Activated naive CD4-positive, alpha-beta T cell treated with anti-CD3 and anti-CD28 coated beads for 36 hours (primary cell): ENCODE measurements around the gene ISG20L2. TPM values are rescaled to one million over a fixed set of nuclear protein-coding genes. Genes with fewer than 3 reads are reported as not detected.
A peak's percentile ranks its signal among the peaks of the same experiment; 100 is the strongest.

Experiments
- CTCF ChIA-PET: fragments of 350-600 bp; sonication (Branson Sonifier 250); formaldehyde crosslinking; loops from one replicate; lab custom pipeline; 2021; ENCODE audit warnings: antibody characterized with exemption; lab: Charles Lee
- DNase-seq: peaks from one replicate; pipeline ENCODE4 v3.0.0-alpha.2; 2020
- H3K27ac Mint-ChIP-seq: one replicate; pipeline ENCODE4 v1.8.0; 2021; ENCODE audit warnings: mild to moderate bottlenecking, mixed read lengths
- H3K27me3 Mint-ChIP-seq: one replicate; pipeline ENCODE4 v1.8.0; 2021; ENCODE audit warnings: low read depth, mixed read lengths
- H3K36me3 Mint-ChIP-seq: one replicate; pipeline ENCODE4 v1.8.0; 2021; ENCODE audit warnings: low read depth, mixed read lengths
- H3K4me1 Mint-ChIP-seq: one replicate; pipeline ENCODE4 v1.8.0; 2021; ENCODE audit warnings: low read depth, mixed read lengths
- H3K4me3 Mint-ChIP-seq: one replicate; pipeline ENCODE4 v1.8.0; 2021; ENCODE audit warnings: mild to moderate bottlenecking, moderate library complexity, mixed read lengths
- H3K9me3 Mint-ChIP-seq: one replicate; pipeline ENCODE4 v1.8.0; 2021; ENCODE audit warnings: mixed read lengths
- intact Hi-C: fragments of 100-400 bp; cut with micrococcal nuclease; formaldehyde crosslinking; loops from one replicate; pipeline ENCODE4 v1.15.1; 2023
- total RNA-seq, 2 experiments: library from RNA; stranded (reverse); gene quantifications; one replicate each; pipeline ENCODE4 v1.2.3, GENCODE V29; 2021

ISG20L2 gene, protein sequence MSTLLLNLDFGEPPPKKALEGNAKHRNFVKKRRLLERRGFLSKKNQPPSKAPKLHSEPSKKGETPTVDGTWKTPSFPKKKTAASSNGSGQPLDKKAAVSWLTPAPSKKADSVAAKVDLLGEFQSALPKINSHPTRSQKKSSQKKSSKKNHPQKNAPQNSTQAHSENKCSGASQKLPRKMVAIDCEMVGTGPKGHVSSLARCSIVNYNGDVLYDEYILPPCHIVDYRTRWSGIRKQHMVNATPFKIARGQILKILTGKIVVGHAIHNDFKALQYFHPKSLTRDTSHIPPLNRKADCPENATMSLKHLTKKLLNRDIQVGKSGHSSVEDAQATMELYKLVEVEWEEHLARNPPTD
- 10 to 100 TPM; 24.8 to 28.7 TPM for total RNA-seq

DNA sequence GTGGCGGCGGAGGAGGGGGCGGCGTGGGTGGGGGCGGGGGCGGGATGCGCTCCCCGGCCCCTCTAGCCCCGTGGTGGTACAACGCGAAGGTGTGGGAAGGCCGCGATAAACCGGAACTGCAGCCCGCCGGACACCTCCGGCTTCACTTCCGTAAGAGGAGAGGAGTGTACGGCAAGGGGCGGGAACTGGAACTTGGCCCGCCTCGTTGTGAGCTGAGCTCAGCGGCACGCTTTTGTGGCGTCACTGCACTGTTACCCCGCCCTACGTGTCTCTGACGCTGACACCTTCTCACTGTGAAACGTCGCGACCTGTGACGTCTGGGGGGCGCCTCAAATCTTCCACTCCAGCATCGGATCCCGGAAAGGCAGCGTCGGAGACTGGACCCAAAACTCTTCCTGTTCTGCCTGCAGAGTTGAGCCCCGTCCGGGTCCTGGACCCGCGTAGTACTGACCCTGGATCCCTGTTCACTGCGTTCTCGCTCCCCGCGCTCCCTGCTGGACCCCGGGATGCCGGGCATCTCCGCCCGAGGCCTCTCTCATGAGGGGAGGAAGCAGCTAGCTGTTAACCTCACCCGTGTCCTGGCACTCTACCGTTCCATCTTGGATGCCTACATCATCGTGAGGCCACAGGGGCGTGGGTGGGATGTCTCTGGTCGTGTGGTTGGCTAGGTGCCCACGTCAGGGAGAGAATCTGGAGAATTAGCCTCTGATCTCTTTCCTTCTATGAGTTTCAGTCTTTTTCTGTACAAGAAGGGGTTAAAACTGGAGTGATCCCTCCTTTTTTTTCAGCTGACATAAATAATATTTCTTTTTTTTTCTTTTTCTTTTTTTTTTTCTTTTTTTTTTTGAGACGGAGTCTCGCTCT is at the start of gene ISG20L2:
Gene ISG20L2, minus strand, starts transcription at position 168 of the 864 bp plus-strand sequence. CDS start 1,114 bp downstream, outside the sequence.
- CTCF ChIA-PET = interaction anchor here (0.7 to 5.8 kb wide), 11 partner anchors 10 to 133 kb away, joined by 3 to 166 read pairs (median 7); partner anchors contain the start of genes CRABP2, HDGF, MRPL24 and NTRK1
- Mint-ChIP-seq H3K27ac (peak within 1 kb of the TSS; percentile 98), H3K4me1 (peaks cover 27% of the 10 kb centered on the region), H3K27me3 (no peaks in the 10 kb centered on the region), H3K4me3 (no peak within 1 kb of the TSS), H3K9me3 (no peaks in the 10 kb centered on the region), H3K36me3 (peaks cover 22% of the 10 kb centered on the region)
- peak; percentile 99 for DNase-seq
- intact Hi-C loops = loop anchor here (1.0 to 5.0 kb wide), 6 partner anchors 12 to 392 kb away; partner anchors contain the start of genes CCT3, HDGF, MRPL24 and PRCC

DNA sequence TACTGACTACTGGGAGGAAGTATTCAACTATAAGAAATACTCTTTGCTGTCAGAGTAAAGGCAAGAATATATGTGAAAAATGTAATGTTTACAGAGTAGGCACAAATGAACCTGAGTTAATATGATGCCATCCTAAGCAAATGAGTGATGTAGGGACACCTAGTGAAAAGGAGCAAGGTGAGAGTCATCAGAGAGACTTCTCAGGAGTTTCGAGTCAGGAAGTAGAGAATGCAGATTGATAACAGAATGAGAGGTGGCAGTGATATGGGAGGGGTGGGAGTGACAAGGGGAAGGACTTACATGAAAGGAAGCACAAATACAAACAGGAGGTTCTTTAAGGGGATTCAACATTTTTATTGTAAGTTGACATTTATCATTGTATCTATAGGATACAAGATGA is 49.0 kb upstream of the ISG20L2 start:
- no peak for DNase-seq
- no peak overlapping the region for H3K27ac Mint-ChIP-seq
- no peak overlapping the region for H3K4me3 Mint-ChIP-seq
- CTCF ChIA-PET = interaction anchor here (2.6 kb wide), 1 partner anchor 51 kb away, joined by 16 read pairs; no protein-coding TSS in a partner anchor
- H3K4me1 Mint-ChIP-seq = peaks cover 51% of the 10 kb centered on the region
- H3K36me3 Mint-ChIP-seq = peaks cover 19% of the 10 kb centered on the region
- intact Hi-C loops = no loop called here
- H3K9me3 Mint-ChIP-seq = no peaks in the 10 kb centered on the region
- no peaks in the 10 kb centered on the region for H3K27me3 Mint-ChIP-seq

DNA sequence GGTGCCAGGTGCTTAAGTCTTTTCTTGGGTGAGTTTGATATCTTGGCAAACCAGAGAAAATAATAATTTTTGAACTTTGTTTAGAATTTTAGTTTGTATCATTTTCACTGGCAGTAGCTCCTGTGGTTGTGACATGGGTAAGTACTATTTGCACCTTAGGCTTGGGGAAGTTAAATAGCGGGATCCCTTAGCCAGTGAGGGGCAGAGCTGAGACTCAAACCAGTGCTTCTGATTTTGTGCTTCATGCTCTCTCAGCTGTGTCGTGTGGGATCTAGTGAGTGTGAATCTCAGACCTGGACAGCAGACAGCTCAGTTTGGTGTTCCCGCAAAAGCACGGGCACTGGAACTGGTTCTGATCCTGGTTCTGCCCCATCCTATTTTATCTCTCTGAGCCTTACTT is 48.4 kb upstream of the ISG20L2 start:
- CTCF ChIA-PET = interaction anchor here (2.6 kb wide), 1 partner anchor 51 kb away, joined by 16 read pairs; no protein-coding TSS in a partner anchor
- DNase-seq = no peak
- Mint-ChIP-seq H3K27me3 (no peaks in the 10 kb centered on the region), H3K36me3 (peaks cover 13% of the 10 kb centered on the region), H3K27ac (no peak overlapping the region), H3K9me3 (no peaks in the 10 kb centered on the region), H3K4me1 (peaks cover 58% of the 10 kb centered on the region), H3K4me3 (no peak overlapping the region)
- intact Hi-C loops = no loop called here

DNA sequence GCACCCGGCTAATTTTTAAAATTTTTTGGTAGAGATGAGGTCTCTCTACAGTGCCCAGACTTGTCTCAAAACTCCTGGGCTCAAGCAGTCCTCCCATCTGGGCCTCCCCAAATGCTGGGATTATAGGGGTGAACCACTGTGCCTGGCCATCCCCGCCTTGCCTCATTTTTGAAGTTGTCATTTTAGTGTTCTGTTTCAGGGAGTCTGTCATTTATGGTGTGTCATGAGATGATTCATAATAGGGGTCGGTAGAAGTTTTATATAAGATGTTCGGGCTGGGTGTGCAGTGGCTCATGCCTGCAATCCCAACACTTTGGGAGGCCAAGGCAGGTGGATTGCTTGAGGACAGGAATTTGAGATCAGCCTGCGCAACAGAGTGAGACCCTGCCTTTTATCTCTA is 47.2 kb upstream of the ISG20L2 start:
- DNase-seq = peak; percentile 21
- peaks cover 13% of the 10 kb centered on the region for H3K36me3 Mint-ChIP-seq
- H3K27me3 Mint-ChIP-seq = no peaks in the 10 kb centered on the region
- peaks cover 55% of the 10 kb centered on the region for H3K4me1 Mint-ChIP-seq
- no peak overlapping the region for H3K4me3 Mint-ChIP-seq
- intact Hi-C loops = no loop called here
- H3K27ac Mint-ChIP-seq = no peak overlapping the region
- no peaks in the 10 kb centered on the region for H3K9me3 Mint-ChIP-seq
- CTCF ChIA-PET = interaction anchor here (0.9 to 2.6 kb wide), 3 partner anchors 19 to 86 kb away, joined by 4 to 16 read pairs (median 5); no protein-coding TSS in a partner anchor

DNA sequence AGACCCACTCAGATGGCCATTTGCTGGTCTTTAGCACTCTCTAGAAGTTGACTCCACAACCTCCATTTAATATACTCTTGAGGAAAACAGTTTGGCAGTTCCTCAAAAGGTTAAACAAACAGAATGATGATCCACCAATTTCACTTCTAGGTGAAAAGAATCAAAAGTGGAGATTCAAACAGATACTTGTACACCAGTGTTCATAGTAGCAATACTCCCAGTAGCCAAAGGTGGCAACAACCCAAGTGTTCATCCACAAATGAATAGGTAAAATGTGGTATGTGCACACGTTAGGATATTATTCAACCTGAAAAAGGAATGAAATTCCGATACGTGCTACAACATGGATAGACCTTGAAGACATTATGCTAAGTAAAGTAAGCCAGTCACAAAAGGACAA is 45.0 kb upstream of the ISG20L2 start:
- H3K36me3 Mint-ChIP-seq = peaks cover 26% of the 10 kb centered on the region
- CTCF ChIA-PET = interaction anchor here (8.7 kb wide), 1 partner anchor 47 kb away, joined by 124 read pairs; the partner anchor contains the start of genes ISG20L2 and METTL25B
- H3K27me3 Mint-ChIP-seq = no peaks in the 10 kb centered on the region
- intact Hi-C loops = no loop called here
- H3K27ac Mint-ChIP-seq = no peak overlapping the region
- no peak for DNase-seq
- H3K9me3 Mint-ChIP-seq = no peaks in the 10 kb centered on the region
- no peak overlapping the region for H3K4me3 Mint-ChIP-seq
- H3K4me1 Mint-ChIP-seq = peaks cover 75% of the 10 kb centered on the region

DNA sequence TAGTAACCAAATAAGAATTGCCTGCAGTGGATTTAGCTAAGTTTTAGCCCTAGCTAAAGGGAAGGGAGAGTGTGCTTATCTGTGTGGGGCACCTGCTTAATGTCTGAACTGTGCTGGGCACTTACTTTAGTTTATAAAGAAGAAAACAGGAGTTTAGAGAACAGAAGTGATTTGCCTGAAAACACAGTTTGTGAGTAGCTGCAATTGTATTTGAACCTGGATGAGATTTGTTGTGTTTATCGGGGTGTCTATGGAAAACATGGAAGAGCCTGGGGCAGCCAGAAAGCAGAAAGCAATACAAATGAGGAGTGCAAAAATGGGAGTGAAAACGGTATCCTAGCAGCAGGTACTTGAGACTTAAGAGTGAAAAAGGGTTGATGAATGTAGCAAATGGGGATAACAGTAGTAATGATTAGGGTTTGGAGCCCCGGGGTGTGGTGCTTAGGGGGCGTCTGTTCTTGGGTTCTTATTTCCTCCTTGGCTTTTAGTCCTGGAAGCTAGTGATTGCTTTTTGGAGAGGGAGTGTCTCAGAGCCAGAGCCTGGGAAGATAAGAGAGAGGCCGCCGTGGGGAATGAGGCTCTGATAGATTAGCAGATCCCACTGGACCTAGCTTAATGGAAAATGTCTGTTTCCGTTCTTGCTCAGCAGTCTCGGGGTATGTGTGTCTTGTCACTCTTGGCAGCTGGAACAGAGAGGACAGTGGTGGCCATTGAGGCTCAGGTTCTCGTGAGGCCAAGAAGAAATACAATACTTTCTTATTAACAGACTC is 44.3 kb upstream of the ISG20L2 start:
- H3K9me3 Mint-ChIP-seq = no peaks in the 10 kb centered on the region
- intact Hi-C loops = no loop called here
- H3K36me3 Mint-ChIP-seq = peaks cover 29% of the 10 kb centered on the region
- H3K27me3 Mint-ChIP-seq = no peaks in the 10 kb centered on the region
- H3K27ac Mint-ChIP-seq = no peak overlapping the region
- H3K4me3 Mint-ChIP-seq = no peak overlapping the region
- CTCF ChIA-PET = interaction anchor here (0.6 to 8.7 kb wide), 3 partner anchors 18 to 92 kb away, joined by 3 to 124 read pairs (median 4); partner anchors contain the start of genes ISG20L2 and METTL25B
- DNase-seq = no peak
- peaks cover 75% of the 10 kb centered on the region for H3K4me1 Mint-ChIP-seq

DNA sequence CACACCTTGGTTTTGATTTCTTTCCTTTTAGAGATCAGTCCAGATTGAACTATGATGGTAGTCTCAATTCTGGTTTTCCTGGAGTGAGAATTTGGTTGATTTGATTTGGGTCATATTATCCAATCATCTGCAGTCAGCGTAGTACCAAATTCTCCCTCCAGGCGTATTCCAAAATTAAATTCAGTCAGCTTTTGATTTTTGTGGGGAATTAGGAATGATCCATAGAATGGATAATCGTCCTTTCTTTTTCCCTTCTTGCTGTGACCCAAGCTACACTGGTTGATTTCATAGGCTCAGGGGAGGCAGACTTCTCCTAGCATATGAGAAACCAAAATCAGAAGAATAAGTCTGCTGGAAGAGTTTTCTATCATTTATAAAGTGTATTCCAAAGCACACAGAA is 43.7 kb upstream of the ISG20L2 start:
- Mint-ChIP-seq H3K4me1 (peaks cover 70% of the 10 kb centered on the region), H3K36me3 (peaks cover 29% of the 10 kb centered on the region), H3K27me3 (no peaks in the 10 kb centered on the region), H3K9me3 (no peaks in the 10 kb centered on the region), H3K4me3 (no peak overlapping the region), H3K27ac (no peak overlapping the region)
- DNase-seq = no peak
- CTCF ChIA-PET = interaction anchor here (1.0 to 8.7 kb wide), 4 partner anchors 19 to 87 kb away, joined by 3 to 124 read pairs (median 4); partner anchors contain the start of genes ISG20L2 and METTL25B
- intact Hi-C loops = no loop called here

DNA sequence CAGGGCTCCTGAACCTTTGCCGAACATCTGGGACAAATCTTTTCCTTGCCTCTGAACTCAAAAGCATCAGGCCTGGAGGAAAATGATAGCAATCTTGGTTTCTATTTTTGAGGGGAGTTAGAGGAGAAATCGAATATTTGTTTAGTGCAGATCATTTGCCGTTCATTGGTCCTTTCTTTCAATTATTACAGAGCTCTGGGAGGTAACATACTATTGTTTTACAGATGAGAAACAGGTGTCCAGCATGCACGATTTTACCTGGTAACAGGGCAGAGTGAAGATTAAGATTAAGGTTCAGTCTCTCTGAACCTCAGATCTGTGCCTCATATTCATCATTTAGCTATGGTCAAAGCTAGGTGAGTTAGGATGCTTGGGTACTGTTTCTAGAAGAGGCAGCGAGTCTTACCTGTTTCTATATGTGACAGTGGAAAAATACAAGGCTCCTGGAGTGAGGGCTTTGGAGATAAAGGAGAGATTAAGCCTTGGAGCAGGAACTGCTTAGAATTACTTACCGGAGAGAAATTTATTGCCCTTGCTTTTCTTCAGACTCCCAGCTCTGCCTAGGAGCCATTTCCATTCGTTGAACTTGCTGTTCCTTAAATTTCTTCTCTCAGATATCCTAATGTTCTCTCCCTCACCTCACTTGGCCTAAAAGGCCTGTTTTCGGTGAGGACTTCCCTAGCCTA is 40.2 kb upstream of the ISG20L2 start:
- peaks cover 54% of the 10 kb centered on the region for H3K4me1 Mint-ChIP-seq
- H3K36me3 Mint-ChIP-seq = peaks cover 28% of the 10 kb centered on the region
- intact Hi-C loops = no loop called here
- no peak overlapping the region for H3K4me3 Mint-ChIP-seq
- no peak overlapping the region for H3K27ac Mint-ChIP-seq
- no peak for DNase-seq
- CTCF ChIA-PET = interaction anchor here (0.7 to 8.7 kb wide), 4 partner anchors 22 to 45 kb away, joined by 3 to 124 read pairs (median 4); partner anchors contain the start of genes ISG20L2 and METTL25B
- no peaks in the 10 kb centered on the region for H3K27me3 Mint-ChIP-seq
- H3K9me3 Mint-ChIP-seq = no peaks in the 10 kb centered on the region

DNA sequence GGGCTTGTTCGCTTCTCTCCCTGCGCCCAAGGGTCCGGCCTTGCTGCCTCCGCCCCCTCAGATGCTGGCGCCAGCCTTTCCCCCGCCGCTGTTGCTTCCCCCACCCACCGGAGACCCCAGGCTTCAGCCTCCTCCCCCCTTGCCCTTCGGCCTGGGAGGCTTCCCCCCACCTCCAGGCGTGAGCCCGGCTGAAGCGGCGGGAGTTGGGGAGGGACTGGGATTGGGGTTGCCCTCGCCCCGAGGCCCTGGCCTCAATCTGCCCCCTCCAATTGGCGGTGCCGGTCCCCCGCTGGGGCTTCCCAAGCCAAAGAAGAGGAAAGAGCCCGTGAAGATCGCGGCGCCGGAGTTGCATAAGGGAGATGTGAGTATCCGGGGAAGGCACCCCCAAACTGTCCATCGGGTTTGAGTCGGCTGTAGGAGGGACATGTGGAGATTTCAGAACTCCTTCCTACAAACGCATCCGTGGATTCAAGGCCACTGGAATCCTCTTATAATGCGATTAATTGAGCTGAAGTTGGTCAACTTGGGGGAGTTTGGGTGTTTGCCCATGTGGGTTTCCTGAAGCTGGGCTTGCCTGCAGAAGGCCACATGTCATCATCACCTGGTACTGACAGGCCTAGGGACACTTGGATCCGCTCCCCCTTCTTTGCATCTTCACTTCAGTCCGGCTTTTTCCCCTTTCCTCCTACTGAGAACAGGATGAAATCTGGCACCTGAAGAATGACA is 39.5 kb upstream of the ISG20L2 start:
- Mint-ChIP-seq H3K4me1 (peaks cover 47% of the 10 kb centered on the region), H3K9me3 (no peaks in the 10 kb centered on the region), H3K27ac (no peak overlapping the region), H3K27me3 (no peaks in the 10 kb centered on the region), H3K4me3 (no peak overlapping the region), H3K36me3 (peaks cover 26% of the 10 kb centered on the region)
- CTCF ChIA-PET = interaction anchor here (0.7 to 8.7 kb wide), 5 partner anchors 21 to 46 kb away, joined by 3 to 124 read pairs (median 4); partner anchors contain the start of genes ISG20L2, METTL25B and MRPL24
- intact Hi-C loops = loop anchor here (1.0 to 2.0 kb wide), 10 partner anchors 17 to 429 kb away; partner anchors contain the start of genes CCT3, ETV3, HDGF and ISG20L2
- peak; percentile 65 for DNase-seq

DNA sequence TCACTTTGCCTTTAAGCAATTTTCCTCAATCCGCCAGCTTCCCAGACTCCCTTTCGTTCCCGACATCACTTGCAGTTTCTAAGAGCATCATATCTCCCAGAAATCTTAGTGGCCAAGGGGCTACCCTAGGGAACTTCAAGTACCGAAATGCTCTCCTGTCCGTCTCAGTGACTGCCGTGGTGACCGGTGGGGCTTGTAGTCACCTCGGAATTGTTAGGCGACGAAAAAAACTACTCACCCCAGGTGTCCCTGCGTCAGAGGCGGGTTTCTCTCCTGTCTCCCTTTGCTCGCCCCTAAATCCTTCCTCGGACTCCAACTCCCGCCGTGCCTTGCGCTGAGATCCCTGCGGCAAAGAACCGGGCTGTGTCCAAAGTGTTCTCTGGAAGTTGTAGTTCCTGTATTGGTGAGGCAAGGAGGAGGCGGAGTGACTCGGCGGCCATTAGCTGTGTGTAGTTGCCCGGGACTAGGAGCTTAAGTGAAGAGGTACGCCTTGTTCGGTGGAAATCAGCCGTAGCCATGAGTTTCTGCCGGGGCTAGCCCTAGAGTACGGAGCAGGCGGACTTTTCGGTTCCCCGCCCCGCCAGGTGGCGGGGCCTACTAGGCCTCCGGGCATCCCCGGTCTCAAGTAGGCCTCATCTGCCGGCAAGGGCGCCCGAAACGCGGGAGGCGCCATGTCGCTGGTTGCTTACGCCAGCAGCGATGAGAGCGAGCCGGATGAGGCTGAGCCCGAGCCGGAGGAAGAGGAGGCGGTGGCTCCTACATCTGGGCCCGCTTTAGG is 38.7 kb upstream of the ISG20L2 start, which contains the start of gene PRCC:
Gene PRCC, plus strand, starts transcription at position 435 of the 778 bp plus-strand sequence. Its CDS starts 237 bp downstream, at position 672.
- Mint-ChIP-seq H3K9me3 (no peaks in the 10 kb centered on the region), H3K27ac (no peak within 1 kb of the TSS), H3K27me3 (no peaks in the 10 kb centered on the region), H3K4me3 (no peak within 1 kb of the TSS), H3K36me3 (peaks cover 22% of the 10 kb centered on the region), H3K4me1 (peaks cover 39% of the 10 kb centered on the region)
- intact Hi-C loops = loop anchor here (1.0 to 2.0 kb wide), 10 partner anchors 16 to 428 kb away; partner anchors contain the start of genes CCT3, ETV3, HDGF and ISG20L2
- DNase-seq = peak; percentile 99
- CTCF ChIA-PET = interaction anchor here (0.8 to 8.7 kb wide), 3 partner anchors 26 to 61 kb away, joined by 3 to 124 read pairs (median 3); partner anchors contain the start of genes ISG20L2, METTL25B and MRPL24
